WTC11 (cell line): ENCODE results near the gene TNRC6C. TPM values are rescaled to one million over a fixed set of nuclear protein-coding genes. Genes with fewer than 3 reads are reported as not detected.
"Not testable (repeated sequence)": the region's sequence is repeated elsewhere in the genome, so short reads cannot be mapped to it uniquely, and the experiment has no call there.

Experiments
- ATAC-seq: fragments of 200-7000 bp; cut with Tn5 transposase; 2 replicates; pipeline ENCODE4 v1.10.0; 2021; ENCODE audit warnings: mild to moderate bottlenecking, moderate library complexity
- CTCF ChIA-PET: fragments of 300-600 bp; sonication (Branson Sonifier 250); formaldehyde crosslinking; loops from one replicate; lab custom pipeline; 2021; ENCODE audit warnings: antibody characterized with exemption; lab: Charles Lee
- POLR2A ChIA-PET: fragments of 350-600 bp; sonication (Branson Sonifier 250); formaldehyde crosslinking; loops from one replicate; lab custom pipeline; 2021; ENCODE audit warnings: antibody characterized with exemption; lab: Charles Lee
- DNase-seq: peaks from one replicate; pipeline ENCODE4 v3.0.0; 2021; ENCODE audit warnings: low spot score
- H3K27ac Mint-ChIP-seq: 2 replicates; pipeline ENCODE4 v1.8.0; 2021; ENCODE audit warnings: mixed read lengths
- H3K27me3 Mint-ChIP-seq: 2 replicates; pipeline ENCODE4 v1.8.0; 2021; ENCODE audit warnings: low read depth, mild to moderate bottlenecking, moderate library complexity, mixed read lengths
- H3K36me3 Mint-ChIP-seq: 2 replicates; pipeline ENCODE4 v1.8.0; 2021; ENCODE audit warnings: mixed read lengths
- H3K4me1 Mint-ChIP-seq: 2 replicates; pipeline ENCODE4 v1.8.0; 2022; ENCODE audit warnings: mixed read lengths
- H3K4me3 Mint-ChIP-seq: 2 replicates; pipeline ENCODE4 v1.8.0; 2021; ENCODE audit warnings: mild to moderate bottlenecking, moderate library complexity, mixed read lengths
- H3K9me3 Mint-ChIP-seq: 2 replicates; pipeline ENCODE4 v1.8.0; 2021; ENCODE audit warnings: mixed read lengths
- ATF2 ChIP-seq: sonication (generic); formaldehyde crosslinking; IDR thresholded peaks from 2 replicates; pipeline ENCODE4 v1.8.1; 2022; ENCODE audit warnings: low read depth, missing genetic modification reagents, borderline replicate concordance
- ATF3 ChIP-seq: sonication (generic); formaldehyde crosslinking; conservative IDR thresholded peaks from 2 replicates; pipeline ENCODE4 v1.8.1; 2022; ENCODE audit warnings: mild to moderate bottlenecking, missing genetic modification reagents
- CTCF ChIP-seq: fragments of 200-600 bp; IDR thresholded peaks from 2 replicates; pipeline ENCODE4 v1.8.0; 2022; ENCODE audit warnings: antibody characterized with exemption
- E2F1 ChIP-seq: sonication (generic); formaldehyde crosslinking; IDR thresholded peaks from 2 replicates; pipeline ENCODE4 v1.8.0; 2022; ENCODE audit warnings: mild to moderate bottlenecking, missing genetic modification reagents
- E2F5 ChIP-seq: sonication (generic); formaldehyde crosslinking; IDR thresholded peaks from 2 replicates; pipeline ENCODE4 v1.8.1; 2022; ENCODE audit warnings: mild to moderate bottlenecking, moderate library complexity, missing genetic modification reagents
- ELF4 ChIP-seq: sonication (generic); formaldehyde crosslinking; IDR thresholded peaks from 2 replicates; pipeline ENCODE4 v1.8.1; 2022; ENCODE audit warnings: low read depth, mild to moderate bottlenecking, moderate library complexity, missing genetic modification reagents
- EMX1 ChIP-seq: fragments of 250-450 bp; sonication (Bioruptor Pico); IDR thresholded peaks from 2 replicates; pipeline ENCODE4 v1.8.0; 2021; ENCODE audit warnings: mild to moderate bottlenecking
- ETV6 ChIP-seq: sonication (generic); formaldehyde crosslinking; IDR thresholded peaks from 2 replicates; pipeline ENCODE4 v1.8.1; 2022; ENCODE audit warnings: mild to moderate bottlenecking, missing genetic modification reagents
- GABPB1 ChIP-seq: sonication (generic); formaldehyde crosslinking; IDR thresholded peaks from 2 replicates; pipeline ENCODE4 v1.8.1; 2023; ENCODE audit warnings: mild to moderate bottlenecking, missing genetic modification reagents
- HMGA2 ChIP-seq: fragments of 250-450 bp; sonication (Bioruptor Pico); IDR thresholded peaks from 2 replicates; pipeline ENCODE4 v1.4.0; 2021; ENCODE audit warnings: mild to moderate bottlenecking, moderate library complexity
- IRF2 ChIP-seq: sonication (generic); formaldehyde crosslinking; IDR thresholded peaks from 2 replicates; pipeline ENCODE4 v1.8.0; 2022; ENCODE audit warnings: low read depth, missing genetic modification reagents, borderline replicate concordance
- JAZF1 ChIP-seq: fragments of 250-450 bp; sonication (Bioruptor Pico); IDR thresholded peaks from 2 replicates; pipeline ENCODE4 v1.9.0; 2021; ENCODE audit warnings: moderate library complexity, mild to moderate bottlenecking, inconsistent platforms
- KAT7 ChIP-seq: sonication (generic); formaldehyde crosslinking; IDR thresholded peaks from 2 replicates; pipeline ENCODE4 v1.8.1; 2023; ENCODE audit warnings: missing genetic modification reagents, mild to moderate bottlenecking, borderline replicate concordance
- PRRX2 ChIP-seq: fragments of 250-450 bp; sonication (Bioruptor Pico); IDR thresholded peaks from 2 replicates; pipeline ENCODE4 v1.8.0; 2021; ENCODE audit warnings: mild to moderate bottlenecking
- RORB ChIP-seq: fragments of 250-450 bp; sonication (Bioruptor Pico); IDR thresholded peaks from 2 replicates; pipeline ENCODE4 v1.9.0; 2021; ENCODE audit warnings: mild to moderate bottlenecking
- TP53 ChIP-seq: sonication (generic); formaldehyde crosslinking; IDR thresholded peaks from 2 replicates; pipeline ENCODE4 v1.8.1; 2023; ENCODE audit warnings: mild to moderate bottlenecking, missing genetic modification reagents
- USF1 ChIP-seq: sonication (generic); formaldehyde crosslinking; IDR thresholded peaks from 2 replicates; pipeline ENCODE4 v1.8.0; 2022; ENCODE audit warnings: mild to moderate bottlenecking, missing genetic modification reagents
- ZNF263 ChIP-seq: sonication (generic); formaldehyde crosslinking; IDR thresholded peaks from 2 replicates; pipeline ENCODE4 v1.8.1; 2022; ENCODE audit warnings: low read depth, mild to moderate bottlenecking, moderate library complexity, missing genetic modification reagents
- total RNA-seq: library from RNA; stranded (reverse); gene quantifications from 3 replicates; pipeline ENCODE4 v1.2.3, GENCODE V29; 2021

Gene TNRC6C
- total RNA-seq, 1 experiment from 2014 or later: 52.3 TPM

- no peak for TF ChIP-seq ELF4 (CRISPR knock-in tag)
- no peak for TF ChIP-seq PRRX2
- no peak for TF ChIP-seq USF1 (CRISPR knock-in tag)
- TF ChIP-seq HMGA2: no peak
- no peak for TF ChIP-seq IRF2 (CRISPR knock-in tag)
- TF ChIP-seq EMX1 (CRISPR knock-in tag): no peak
- no peak for TF ChIP-seq ATF3 (CRISPR knock-in tag)
- no peak for TF ChIP-seq ATF2
- POLR2A ChIA-PET: interaction anchor here (0.8 kb wide), 1 partner anchor 87 kb away, joined by 3 read pairs; no protein-coding TSS in a partner anchor
- ATAC-seq (peak; percentile 47; the same call in 1 of the 2 replicates), DNase-seq (no peak)
- Mint-ChIP-seq H3K4me3 (no peak overlapping the region), H3K27me3 (no peaks in the 10 kb centered on the region; the same call in none of the 2 replicates), H3K36me3 (no peaks in the 10 kb centered on the region), H3K4me1 (peaks cover 71% of the 10 kb centered on the region), H3K9me3 (no peaks in the 10 kb centered on the region), H3K27ac (no peak overlapping the region)
- CTCF ChIA-PET: interaction anchor here (0.7 to 2.0 kb wide), 5 partner anchors 48 to 348 kb away, joined by 3 to 7 read pairs (median 5); no protein-coding TSS in a partner anchor
Measured at GRCh38 chr17:77965352-77965751, 6.8 kb downstream of the TNRC6C start.

- TF ChIP-seq KAT7: no peak
- no peak for TF ChIP-seq E2F1 (CRISPR knock-in tag)
- TF ChIP-seq E2F5 (CRISPR knock-in tag): no peak
- ChIA-PET CTCF (interaction anchor here (1.8 to 2.0 kb wide), 2 partner anchors 47 to 53 kb away, joined by 7 read pairs; no protein-coding TSS in a partner anchor), POLR2A (no interaction called here)
- H3K9me3 Mint-ChIP-seq: no peaks in the 10 kb centered on the region
- no peak overlapping the region for H3K4me3 Mint-ChIP-seq
- peaks cover 62% of the 10 kb centered on the region for H3K4me1 Mint-ChIP-seq
- no peaks in the 10 kb centered on the region for H3K27me3 Mint-ChIP-seq
- no peak for ATAC-seq
- no peak for DNase-seq
- H3K36me3 Mint-ChIP-seq: no peaks in the 10 kb centered on the region
- H3K27ac Mint-ChIP-seq: no peak overlapping the region
Measured at GRCh38 chr17:77966476-77966875, 8.0 kb downstream of the TNRC6C start.

- no peaks in the 10 kb centered on the region for H3K36me3 Mint-ChIP-seq
- TF ChIP-seq RORB (no peak), HMGA2 (no peak), GABPB1 (CRISPR knock-in tag) (no peak), CTCF (no peak), JAZF1 (CRISPR knock-in tag) (no peak), ETV6 (no peak), ZNF263 (CRISPR knock-in tag) (no peak), TP53 (CRISPR knock-in tag) (no peak)
- H3K27ac Mint-ChIP-seq: peak overlapping the region; percentile 57; the same call in 1 of the 2 replicates
- H3K4me3 Mint-ChIP-seq: no peak overlapping the region
- no peaks in the 10 kb centered on the region for H3K9me3 Mint-ChIP-seq
- no peak for DNase-seq
- ATAC-seq: no peak
- ChIA-PET POLR2A (no interaction called here), CTCF (no interaction called here)
- H3K4me1 Mint-ChIP-seq: peaks cover 56% of the 10 kb centered on the region
- no peaks in the 10 kb centered on the region for H3K27me3 Mint-ChIP-seq
Measured at GRCh38 chr17:77968788-77969187, 10.3 kb downstream of the TNRC6C start.

- H3K9me3 Mint-ChIP-seq, DNase-seq, ATAC-seq, POLR2A ChIA-PET, H3K4me3 Mint-ChIP-seq, H3K27me3 Mint-ChIP-seq, H3K36me3 Mint-ChIP-seq: not testable (repeated sequence)
- Mint-ChIP-seq H3K4me1 (peaks cover 46% of the 10 kb centered on the region), H3K27ac (peak overlapping the region; percentile 80; the same call in 1 of the 2 replicates)
- CTCF ChIA-PET: interaction anchor here (0.6 to 1.7 kb wide), 8 partner anchors 14 to 456 kb away, joined by 3 to 10 read pairs (median 4); partner anchors contain the start of gene TNRC6C
Measured at GRCh38 chr17:77972271-77972670, 13.8 kb downstream of the TNRC6C start.
